GM21529 (cell line): ENCODE results near the gene NADSYN1.

Experiments used
- ATAC-seq: cut with Tn5 transposase; IDR thresholded peaks from one replicate; pipeline ENCODE4 v1.9.1; 2021; ENCODE audit not compliant: unreplicated experiment

The NADSYN1 gene

GRCh38 chr11:71472941-71473792, 20.2 kb downstream of the NADSYN1 start:
- no peak for ATAC-seq

- no peak for ATAC-seq
Observed at GRCh38 chr11:71473793-71474080, 20.7 kb downstream of the NADSYN1 start.

- ATAC-seq, result no peak
Observed at GRCh38 chr11:71474141-71474770, 21.3 kb downstream of the NADSYN1 start.

- ATAC-seq, result no peak
Observed at GRCh38 chr11:71474771-71475483, 21.9 kb downstream of the NADSYN1 start.

GRCh38 chr11:71476031-71476430, 23.0 kb downstream of the NADSYN1 start:
- no peak for ATAC-seq

- no peak for ATAC-seq
Observed at GRCh38 chr11:71476926-71477640, 24.1 kb downstream of the NADSYN1 start.

GRCh38 chr11:71477641-71478527, 24.9 kb downstream of the NADSYN1 start:
- no peak for ATAC-seq

- no peak for ATAC-seq
Observed at GRCh38 chr11:71478528-71478840, 25.5 kb downstream of the NADSYN1 start.

GRCh38 chr11:71481101-71481960, 28.3 kb downstream of the NADSYN1 start:
- ATAC-seq, result no peak

- no peak for ATAC-seq
Observed at GRCh38 chr11:71482216-71482615, 29.2 kb downstream of the NADSYN1 start.

- no peak for ATAC-seq
Observed at GRCh38 chr11:71482746-71483364, 29.9 kb downstream of the NADSYN1 start.

GRCh38 chr11:71483692-71484091, 30.7 kb downstream of the NADSYN1 start:
- no peak for ATAC-seq

GRCh38 chr11:71484248-71485062, 31.5 kb downstream of the NADSYN1 start:
- no peak for ATAC-seq

GRCh38 chr11:71485063-71485399, 32.0 kb downstream of the NADSYN1 start:
- ATAC-seq, result no peak

- ATAC-seq, result no peak
Observed at GRCh38 chr11:71485466-71485865, 32.5 kb downstream of the NADSYN1 start.

GRCh38 chr11:71486320-71486719, 33.3 kb downstream of the NADSYN1 start:
- no peak for ATAC-seq

- no peak for ATAC-seq
Observed at GRCh38 chr11:71488681-71489270, 35.8 kb downstream of the NADSYN1 start.
